Mesodermal cell (in vitro differentiated cells): Measurements from ENCODE around the gene APEH.
"Not testable (repeated sequence)": the region's sequence is repeated elsewhere in the genome, so short reads cannot be mapped to it uniquely, and the experiment has no call there.

Source experiments
- H3K27ac ChIP-seq: 2 replicates; pipeline ENCODE4 v1.7.0; 2013; ENCODE audit warnings: mild to moderate bottlenecking, low read depth, low read length, moderate library complexity; ENCODE audit not compliant: severe bottlenecking
- H3K36me3 ChIP-seq: 2 replicates; pipeline ENCODE4 v1.7.1; 2013; ENCODE audit warnings: mild to moderate bottlenecking, low read length, moderate library complexity; ENCODE audit not compliant: control insufficient read depth, insufficient read depth
- H3K4me1 ChIP-seq: one replicate; pipeline ENCODE4 v1.7.1; 2013; ENCODE audit warnings: mild to moderate bottlenecking, low read length; ENCODE audit not compliant: insufficient read depth, control insufficient read depth, poor library complexity, severe bottlenecking
- H3K4me3 ChIP-seq: 2 replicates; pipeline ENCODE4 v1.7.0; 2013; ENCODE audit warnings: low read length, control low read depth, mild to moderate bottlenecking; ENCODE audit not compliant: insufficient read depth, poor library complexity, severe bottlenecking; ENCODE audit errors: extremely low read depth
- H3K9me3 ChIP-seq: 2 replicates; pipeline ENCODE4 v1.7.1; 2013; ENCODE audit warnings: mild to moderate bottlenecking, low read length, moderate library complexity; ENCODE audit not compliant: control insufficient read depth
- WGBS, 2 experiments: methylation state at CpG; one replicate each; pipeline ENCODE4 v1.1.5; 2013; ENCODE audit warnings: missing lambda C conversion rate in 2 of 2; ENCODE audit not compliant: insufficient coverage in 2 of 2; 5-methylcytosine and 5-hydroxymethylcytosine counted together

Gene APEH

DNA sequence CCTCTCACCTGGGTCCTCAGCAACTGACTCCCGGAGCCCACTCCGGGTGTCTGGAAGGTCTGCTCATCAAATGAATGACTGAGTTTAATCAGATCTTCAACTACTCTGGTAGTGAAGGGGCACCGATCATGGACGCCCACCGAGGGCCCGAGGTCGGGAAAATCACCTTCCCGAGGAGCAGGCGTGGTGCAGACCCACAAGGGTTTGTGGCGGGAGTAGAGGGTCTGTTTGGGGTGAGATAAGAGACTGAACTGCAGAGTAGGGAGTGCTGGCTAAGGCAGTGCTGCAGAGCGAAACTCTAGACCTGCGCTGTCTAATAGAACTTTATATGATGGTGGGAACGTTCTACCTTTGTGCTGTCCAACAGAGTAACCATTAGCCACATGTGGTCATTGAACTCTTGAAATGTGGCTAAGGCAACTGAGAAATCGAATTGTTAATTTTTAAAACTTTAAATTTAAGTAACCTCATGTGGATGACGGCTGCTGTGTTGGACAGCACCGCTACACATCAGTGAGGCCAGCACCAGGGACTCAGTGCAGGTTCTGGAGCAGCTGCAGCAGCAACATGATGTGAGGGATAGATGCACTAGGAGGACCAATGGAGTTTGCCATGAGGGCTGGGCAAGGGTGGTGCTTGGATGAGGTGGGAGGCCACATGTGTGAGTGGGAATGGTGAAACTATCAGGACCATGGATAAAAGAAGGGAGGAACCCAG is 15.9 kb downstream of the APEH start:
- not testable (repeated sequence) for H3K4me1 ChIP-seq, H3K27ac ChIP-seq, H3K9me3 ChIP-seq, H3K36me3 ChIP-seq
- WGBS, 2 experiments: 18 to 25% methylated on average over 9 to 15 of the region's 16 CpGs
- H3K4me3 ChIP-seq: peak overlapping the region; percentile 82

GRCh38 chr3:49690856-49691255 is 16.7 kb downstream of the APEH start:
- WGBS, 2 experiments: 95 to 96% methylated on average over 2 to 3 of the region's 3 CpGs
- H3K27ac ChIP-seq, H3K4me3 ChIP-seq: not testable (repeated sequence)

GRCh38 chr3:49691481-49691880 is 17.3 kb downstream of the APEH start:
- 88 to 91% methylated on average over 2 to 3 of the region's 3 CpGs for WGBS, 2 experiments
- H3K9me3 ChIP-seq, H3K27ac ChIP-seq, H3K36me3 ChIP-seq, H3K4me1 ChIP-seq, H3K4me3 ChIP-seq: not testable (repeated sequence)

More at GRCh38 chr3:49690856-49691255, 16.7 kb downstream of the APEH start:
- not testable (repeated sequence) for H3K4me1 ChIP-seq, H3K9me3 ChIP-seq, H3K36me3 ChIP-seq

GRCh38 chr3:49694409-49695070 is 20.4 kb downstream of the APEH start:
- H3K4me1 ChIP-seq, H3K27ac ChIP-seq, H3K9me3 ChIP-seq, H3K4me3 ChIP-seq, H3K36me3 ChIP-seq: not testable (repeated sequence)
- 76% methylated on average over 3 to 5 of the region's 6 CpGs for WGBS, 2 experiments

GRCh38 chr3:49695350-49696015 is 21.3 kb downstream of the APEH start:
- H3K4me1 ChIP-seq, H3K9me3 ChIP-seq, H3K4me3 ChIP-seq, H3K27ac ChIP-seq: not testable (repeated sequence)
- WGBS, 2 experiments: 90 to 100% methylated on average over 1 to 3 of the region's 4 CpGs
- H3K36me3 ChIP-seq: peaks cover 12% of the 10 kb centered on the region

GRCh38 chr3:49699281-49699979 is 25.3 kb downstream of the APEH start:
- peaks cover 28% of the 10 kb centered on the region for H3K36me3 ChIP-seq
- H3K9me3 ChIP-seq: no peaks in the 10 kb centered on the region
- H3K4me1 ChIP-seq: peaks cover 8% of the 10 kb centered on the region
- H3K4me3 ChIP-seq: no peak overlapping the region
- H3K27ac ChIP-seq: no peak overlapping the region
- WGBS, 2 experiments: 92 to 97% methylated on average over 7 to 10 of the region's 16 CpGs

- peaks cover 8% of the 10 kb centered on the region for H3K4me1 ChIP-seq
- H3K27ac ChIP-seq: no peak overlapping the region
- H3K36me3 ChIP-seq: peaks cover 32% of the 10 kb centered on the region
- WGBS, 2 experiments: 89 to 94% methylated on average over 7 to 8 of the region's 8 CpGs
- H3K9me3 ChIP-seq: no peaks in the 10 kb centered on the region
- no peak overlapping the region for H3K4me3 ChIP-seq
These were observed 25.9 kb downstream of the APEH start for GRCh38 chr3:49700014-49700413.

DNA sequence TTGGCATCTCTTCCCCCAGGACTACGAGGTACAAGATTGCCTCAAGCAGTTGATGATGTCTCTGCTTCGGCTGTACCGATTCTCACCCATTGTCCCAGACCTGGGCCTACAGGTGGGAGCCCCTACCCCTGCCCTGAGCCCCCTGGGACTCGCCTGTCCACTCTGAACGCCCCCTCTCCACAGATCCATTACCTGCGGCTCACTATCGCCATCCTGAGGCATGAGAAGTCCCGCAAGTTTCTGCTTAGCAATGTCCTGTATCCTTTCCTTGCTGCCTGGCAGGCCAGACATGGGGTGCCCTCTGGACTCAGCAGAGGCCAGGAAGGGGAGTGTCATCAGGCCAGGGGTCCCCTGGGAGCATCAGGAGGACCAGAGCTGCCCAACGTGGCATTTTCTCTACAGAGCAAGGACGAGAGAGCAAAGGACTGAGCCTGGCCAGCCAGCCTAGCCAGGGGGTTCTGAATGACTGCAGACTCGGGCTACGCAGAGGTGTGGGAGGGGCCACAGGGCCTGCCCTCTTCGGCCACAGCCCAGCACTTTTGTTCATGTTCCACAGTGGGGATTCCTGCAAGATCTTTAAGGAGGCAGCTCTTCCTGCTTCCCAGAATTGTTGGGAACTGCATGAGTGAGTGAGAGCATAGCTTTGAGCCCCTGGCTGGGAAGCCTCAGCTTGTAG is 26.4 kb downstream of the APEH start:
- H3K4me3 ChIP-seq: no peak overlapping the region
- 76 to 89% methylated on average over 13 of the region's 13 CpGs for WGBS, 2 experiments
- H3K27ac ChIP-seq: no peak overlapping the region
- peaks cover 34% of the 10 kb centered on the region for H3K36me3 ChIP-seq
- peaks cover 8% of the 10 kb centered on the region for H3K4me1 ChIP-seq
- no peaks in the 10 kb centered on the region for H3K9me3 ChIP-seq

DNA sequence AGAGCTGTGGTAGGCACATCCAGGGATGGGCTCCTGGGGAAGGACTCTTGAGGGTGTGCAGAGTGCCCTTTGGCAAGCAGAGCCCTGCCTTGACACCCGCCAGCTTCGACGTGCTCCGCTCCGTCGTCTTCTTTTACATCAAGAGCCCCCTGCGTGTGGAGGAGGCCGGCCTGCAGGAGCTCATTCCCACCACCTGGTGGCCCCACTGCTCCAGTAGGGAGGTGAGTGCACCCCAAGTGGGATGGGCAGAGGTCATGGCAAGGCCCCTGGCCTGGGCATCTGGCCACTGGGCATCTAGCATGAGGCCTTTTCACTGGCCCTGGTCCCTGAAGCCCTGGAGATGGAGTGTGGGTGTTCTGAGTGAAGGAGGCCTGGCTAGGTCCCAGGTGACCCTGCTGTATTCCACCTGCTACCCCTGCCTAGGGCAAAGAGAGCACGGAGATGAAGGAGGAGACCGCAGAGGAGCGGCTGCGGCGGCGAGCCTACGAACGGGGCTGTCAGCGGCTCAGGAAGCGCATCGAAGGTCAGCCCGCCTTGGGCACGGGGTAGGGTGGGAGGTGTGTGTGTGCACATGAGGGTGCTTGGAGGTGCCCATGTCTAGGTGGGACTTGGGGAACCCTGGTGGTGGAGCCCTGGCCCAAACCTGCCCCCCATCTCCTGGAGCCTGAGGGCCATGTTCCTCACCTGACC is 27.4 kb downstream of the APEH start:
- Histone ChIP-seq H3K4me3 (no peak overlapping the region), H3K9me3 (no peaks in the 10 kb centered on the region), H3K36me3 (peaks cover 38% of the 10 kb centered on the region), H3K4me1 (peaks cover 8% of the 10 kb centered on the region), H3K27ac (no peak overlapping the region)
- WGBS, 2 experiments: 71 to 83% methylated on average over 9 to 21 of the region's 21 CpGs

DNA sequence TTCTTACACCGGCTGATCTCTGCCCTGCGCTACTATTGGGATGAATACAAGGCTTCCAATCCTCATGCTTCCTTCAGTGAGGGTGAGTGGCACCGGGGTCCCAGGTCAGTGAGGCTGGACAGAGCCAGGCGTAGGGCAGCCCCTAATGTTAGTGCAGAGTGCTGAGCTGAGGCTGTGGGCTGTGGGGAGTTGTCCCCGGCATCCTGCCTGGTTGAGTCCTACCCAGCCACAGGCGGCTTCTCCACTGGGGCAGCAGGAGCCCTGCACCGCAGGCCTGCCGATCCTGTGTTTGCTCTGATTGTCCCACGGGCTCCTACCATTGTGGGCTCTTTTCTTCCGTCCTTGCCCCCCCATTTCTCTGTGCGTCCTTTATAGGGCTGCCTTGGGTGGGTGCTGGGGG is 28.5 kb downstream of the APEH start:
- no peak overlapping the region for H3K27ac ChIP-seq
- no peak overlapping the region for H3K4me3 ChIP-seq
- WGBS, 2 experiments: 94 to 98% methylated on average over 10 of the region's 11 CpGs
- peaks cover 8% of the 10 kb centered on the region for H3K4me1 ChIP-seq
- H3K9me3 ChIP-seq: no peaks in the 10 kb centered on the region
- peaks cover 38% of the 10 kb centered on the region for H3K36me3 ChIP-seq
